ENCODE measurements around the gene GOLGA8B.

DNA sequence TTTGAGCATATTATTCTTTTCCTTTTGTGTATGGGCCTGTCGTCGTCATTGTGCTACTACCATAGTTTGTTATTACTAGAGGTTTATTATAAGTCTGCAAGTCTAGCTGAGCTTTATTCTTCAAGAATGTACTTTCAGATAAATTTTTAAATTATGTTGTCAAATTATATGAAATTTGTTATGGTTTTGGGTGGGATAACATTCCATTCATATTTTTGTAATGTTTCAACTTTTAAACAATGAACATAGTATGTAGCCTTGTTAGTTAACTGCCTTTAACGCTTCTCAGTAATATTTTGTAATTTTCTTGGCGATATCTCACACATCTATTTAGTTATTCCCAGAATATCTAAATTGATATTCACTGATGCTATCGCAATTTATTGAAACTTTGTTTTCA, 41.6 kb upstream of the GOLGA8B start:
- TF ChIP-seq CTCF (IDR thresholded peaks at IDR 0.05) (no peak), POLR2A (IDR thresholded peaks at IDR 0.05) (no peak)

Data from thyroid gland (tissue), 4 donors.